Endothelial cell (in vitro differentiated cells): ENCODE data around the gene GSTT4. TPM values are rescaled to one million over a fixed set of nuclear protein-coding genes. Genes with fewer than 3 reads are reported as not detected.
"Not testable (repeated sequence)": the region's sequence is repeated elsewhere in the genome, so short reads cannot be mapped to it uniquely, and the experiment has no call there.

Source experiments
- DNase-seq: peaks from one replicate; pipeline ENCODE4 v3.0.0; 2021; ENCODE audit warnings: low spot score
- H3K27ac Mint-ChIP-seq: one replicate; pipeline ENCODE4 v1.8.0; 2021; ENCODE audit warnings: mixed read lengths, inconsistent platforms; ENCODE audit not compliant: unreplicated experiment
- H3K27me3 Mint-ChIP-seq: one replicate; pipeline ENCODE4 v1.8.0; 2021; ENCODE audit warnings: mild to moderate bottlenecking, moderate library complexity, mixed read lengths, inconsistent platforms; ENCODE audit not compliant: unreplicated experiment
- H3K36me3 Mint-ChIP-seq: one replicate; pipeline ENCODE4 v1.8.0; 2021; ENCODE audit warnings: mild to moderate bottlenecking, low read depth, mixed read lengths, inconsistent platforms; ENCODE audit not compliant: unreplicated experiment
- H3K4me1 Mint-ChIP-seq: one replicate; pipeline ENCODE4 v1.8.0; 2021; ENCODE audit warnings: mild to moderate bottlenecking, mixed read lengths, inconsistent platforms; ENCODE audit not compliant: unreplicated experiment
- H3K4me3 Mint-ChIP-seq: one replicate; pipeline ENCODE4 v1.8.0; 2021; ENCODE audit warnings: mild to moderate bottlenecking, mixed read lengths, inconsistent platforms; ENCODE audit not compliant: unreplicated experiment
- H3K9me3 Mint-ChIP-seq: one replicate; pipeline ENCODE4 v1.8.0; 2021; ENCODE audit warnings: mixed read lengths, inconsistent platforms; ENCODE audit not compliant: unreplicated experiment
- CTCF ChIP-seq: fragments of 200-600 bp; sonication (generic); IDR thresholded peaks from one replicate; pipeline ENCODE4 v1.5.0; 2021; ENCODE audit warnings: antibody characterized with exemption; ENCODE audit not compliant: unreplicated experiment
- total RNA-seq: library from RNA; stranded (reverse); fragmentation: NEBNext Ultra II Directional; extraction: Animal tissue kit (Norgen Biotek cat#: 25700); gene quantifications from one replicate; pipeline ENCODE4 v1.2.1, GENCODE V29; 2021; ENCODE audit not compliant: unreplicated experiment

GSTT4 gene
- total RNA-seq, 1 donor from 2014 or later = not detected

- H3K9me3 Mint-ChIP-seq, H3K4me1 Mint-ChIP-seq, H3K27me3 Mint-ChIP-seq, H3K27ac Mint-ChIP-seq, H3K36me3 Mint-ChIP-seq: not testable (repeated sequence)
- peak overlapping the region; percentile 34 for H3K4me3 Mint-ChIP-seq
- TF ChIP-seq CTCF = peak; percentile 74
- DNase-seq = peak; percentile 89
Measured at GRCh38 chr22:23956301-23956900, 48.9 kb downstream of the GSTT4 start.

- H3K27ac Mint-ChIP-seq, H3K36me3 Mint-ChIP-seq, H3K9me3 Mint-ChIP-seq, H3K4me1 Mint-ChIP-seq, H3K27me3 Mint-ChIP-seq, DNase-seq, H3K4me3 Mint-ChIP-seq: not testable (repeated sequence)
Measured at GRCh38 chr22:23955886-23956285, 49.4 kb downstream of the GSTT4 start.

- not testable (repeated sequence) for H3K27me3 Mint-ChIP-seq, H3K9me3 Mint-ChIP-seq, H3K36me3 Mint-ChIP-seq, H3K4me1 Mint-ChIP-seq, DNase-seq, H3K27ac Mint-ChIP-seq, H3K4me3 Mint-ChIP-seq
Measured at GRCh38 chr22:23954991-23955305, 50.3 kb downstream of the GSTT4 start.

- DNase-seq, H3K4me3 Mint-ChIP-seq, H3K27me3 Mint-ChIP-seq, H3K9me3 Mint-ChIP-seq, H3K36me3 Mint-ChIP-seq, H3K4me1 Mint-ChIP-seq: not testable (repeated sequence)
- H3K27ac Mint-ChIP-seq = peak overlapping the region; percentile 1
Measured at GRCh38 chr22:23954193-23954990, 50.9 kb downstream of the GSTT4 start.

- H3K4me1 Mint-ChIP-seq, H3K27ac Mint-ChIP-seq, H3K36me3 Mint-ChIP-seq, H3K9me3 Mint-ChIP-seq, H3K4me3 Mint-ChIP-seq, DNase-seq, H3K27me3 Mint-ChIP-seq: not testable (repeated sequence)
Measured at GRCh38 chr22:23953485-23953884, 51.8 kb downstream of the GSTT4 start.

- DNase-seq, H3K4me1 Mint-ChIP-seq, H3K27me3 Mint-ChIP-seq, H3K36me3 Mint-ChIP-seq, H3K4me3 Mint-ChIP-seq, H3K9me3 Mint-ChIP-seq: not testable (repeated sequence)
- peak overlapping the region; percentile 64 for H3K27ac Mint-ChIP-seq
Measured at GRCh38 chr22:23952794-23953405, 52.4 kb downstream of the GSTT4 start.

- not testable (repeated sequence) for H3K4me3 Mint-ChIP-seq, H3K4me1 Mint-ChIP-seq, H3K36me3 Mint-ChIP-seq, H3K27ac Mint-ChIP-seq, H3K9me3 Mint-ChIP-seq, H3K27me3 Mint-ChIP-seq, DNase-seq
Measured at GRCh38 chr22:23951383-23951782, 53.9 kb downstream of the GSTT4 start.

- H3K4me1 Mint-ChIP-seq, H3K4me3 Mint-ChIP-seq, DNase-seq, H3K9me3 Mint-ChIP-seq, H3K27me3 Mint-ChIP-seq, H3K36me3 Mint-ChIP-seq, H3K27ac Mint-ChIP-seq: not testable (repeated sequence)
Measured at GRCh38 chr22:23949764-23950163, 55.5 kb downstream of the GSTT4 start.

Other genes starting within 250 kb of the GSTT4 start
- gene C22orf15, start 242.5 kb downstream of the GSTT4 start, total RNA-seq = 2.0 TPM
- 55.8 TPM for gene CHCHD10, start 237.5 kb downstream of the GSTT4 start, total RNA-seq
- 3.4 TPM for gene MMP11, start 232.6 kb downstream of the GSTT4 start, total RNA-seq
- 105 TPM for gene SMARCB1, start 218.5 kb downstream of the GSTT4 start, total RNA-seq
- 1.3 TPM for gene DERL3, start 166.4 kb downstream of the GSTT4 start, total RNA-seq
- 9.2 TPM for gene SLC2A11, start 147.6 kb downstream of the GSTT4 start, total RNA-seq
- gene MIF, start 111.1 kb downstream of the GSTT4 start, total RNA-seq = 306 TPM
- gene GSTT2B, start 44.3 kb downstream of the GSTT4 start, total RNA-seq = 6.0 TPM
- 1.4 TPM for gene DDTL, start 38.6 kb downstream of the GSTT4 start, total RNA-seq
- 73.5 TPM for gene DDT, start 31.0 kb downstream of the GSTT4 start, total RNA-seq
- gene GSTT2, start 25.3 kb downstream of the GSTT4 start, total RNA-seq = not detected
- 61.2 TPM for gene CABIN1, start 5.9 kb upstream of the GSTT4 start, total RNA-seq
- 0.38 TPM for gene SUSD2, start 176.0 kb upstream of the GSTT4 start, total RNA-seq
- gene GGT5, start 239.6 kb upstream of the GSTT4 start, total RNA-seq = 1.6 TPM